Loucy (cell line): Measurements from ENCODE around the gene KDM3A.

Source experiments
- H2AFZ ChIP-seq: fragments of 200-600 bp; sonication (generic); 2 replicates; pipeline ENCODE4 v1.6.0; 2016; ENCODE audit warnings: antibody characterized with exemption, mild to moderate bottlenecking, low read length, moderate library complexity
- H3F3A ChIP-seq: fragments of 200-600 bp; 2 replicates; pipeline ENCODE4 v1.6.0; 2016; ENCODE audit warnings: antibody characterized with exemption, low read depth, mild to moderate bottlenecking
- H3K27me3 ChIP-seq: fragments of 200-600 bp; sonication (generic); 2 replicates; pipeline ENCODE4 v1.6.1; 2014; ENCODE audit warnings: low read length, mild to moderate bottlenecking; ENCODE audit not compliant: insufficient read depth, poor library complexity, severe bottlenecking
- H3K36me3 ChIP-seq: fragments of 200-600 bp; sonication (generic); 2 replicates; pipeline ENCODE4 v1.6.1; 2016; ENCODE audit warnings: low read length; ENCODE audit not compliant: insufficient read depth
- H3K4me1 ChIP-seq: fragments of 200-600 bp; sonication (generic); 2 replicates; pipeline ENCODE4 v1.5.1; 2014; ENCODE audit warnings: low read length, mild to moderate bottlenecking; ENCODE audit not compliant: insufficient read depth, poor library complexity, severe bottlenecking
- H3K4me2 ChIP-seq: fragments of 200-600 bp; sonication (generic); 2 replicates; pipeline ENCODE4 v1.6.0; 2014; ENCODE audit warnings: antibody characterized with exemption, low read length, low read depth, mild to moderate bottlenecking; ENCODE audit not compliant: poor library complexity, severe bottlenecking
- H3K4me3 ChIP-seq: fragments of 200-600 bp; sonication (generic); 2 replicates; pipeline ENCODE4 v1.5.1; 2014; ENCODE audit warnings: low read length, mild to moderate bottlenecking, mixed read lengths; ENCODE audit not compliant: poor library complexity, severe bottlenecking
- H3K79me2 ChIP-seq: fragments of 200-600 bp; sonication (generic); 2 replicates; pipeline ENCODE4 v1.6.1; 2014; ENCODE audit warnings: low read length; ENCODE audit not compliant: insufficient read depth
- H3K9ac ChIP-seq: fragments of 200-600 bp; sonication (generic); 2 replicates; pipeline ENCODE4 v1.6.0; 2014; ENCODE audit warnings: mild to moderate bottlenecking, low read depth, low read length, moderate library complexity; ENCODE audit not compliant: poor library complexity, severe bottlenecking
- H3K9me2 ChIP-seq: fragments of 200-600 bp; sonication (generic); replicated peaks from 2 replicates; pipeline ENCODE4 v1.6.1; 2016; ENCODE audit warnings: low read depth, low read length, mixed read lengths
- H3K9me3 ChIP-seq: fragments of 200-600 bp; sonication (generic); 2 replicates; pipeline ENCODE4 v1.6.1; 2014; ENCODE audit warnings: mild to moderate bottlenecking, antibody characterized with exemption, low read length, low read depth; ENCODE audit not compliant: insufficient read depth
- H4K20me1 ChIP-seq: fragments of 200-600 bp; sonication (generic); 2 replicates; pipeline ENCODE4 v1.6.0; 2014; ENCODE audit warnings: antibody characterized with exemption, low read length, mild to moderate bottlenecking; ENCODE audit not compliant: insufficient read depth, poor library complexity, severe bottlenecking
- CTCF ChIP-seq: fragments of 200-600 bp; sonication (generic); conservative IDR thresholded peaks from 2 replicates; pipeline ENCODE4 v1.5.1; 2014; ENCODE audit warnings: mild to moderate bottlenecking, antibody characterized with exemption, low read length
- EZH2phosphoT487 ChIP-seq: fragments of 200-600 bp; IDR thresholded peaks from 2 replicates; pipeline ENCODE4 v1.6.1; 2018; ENCODE audit warnings: antibody characterized with exemption, mild to moderate bottlenecking, moderate library complexity, borderline replicate concordance

KDM3A gene

GRCh38 chr2:86411396-86411795 is 29.8 kb upstream of the KDM3A start:
- Histone ChIP-seq H3K4me2 (no peak overlapping the region), H3F3A (no peaks in the 10 kb centered on the region), H3K9me3 (no peaks in the 10 kb centered on the region), H3K9me2 (no peaks in the 10 kb centered on the region), H3K9ac (no peak overlapping the region), H3K4me3 (no peak overlapping the region), H3K4me1 (no peaks in the 10 kb centered on the region), H3K79me2 (no peaks in the 10 kb centered on the region), H2AFZ (no peak overlapping the region), H3K27me3 (peaks cover 13% of the 10 kb centered on the region), H3K36me3 (no peaks in the 10 kb centered on the region), H4K20me1 (no peaks in the 10 kb centered on the region)
- no peak for TF ChIP-seq EZH2phosphoT487
- TF ChIP-seq CTCF, result no peak

GRCh38 chr2:86412007-86412406 is 29.2 kb upstream of the KDM3A start:
- H3F3A ChIP-seq, result no peaks in the 10 kb centered on the region
- H3K4me2 ChIP-seq, result no peak overlapping the region
- H3K79me2 ChIP-seq, result no peaks in the 10 kb centered on the region
- H3K9ac ChIP-seq, result no peak overlapping the region
- no peaks in the 10 kb centered on the region for H4K20me1 ChIP-seq
- no peak overlapping the region for H3K4me3 ChIP-seq
- H3K27me3 ChIP-seq, result peaks cover 13% of the 10 kb centered on the region
- H3K9me2 ChIP-seq, result no peaks in the 10 kb centered on the region
- H3K4me1 ChIP-seq, result no peaks in the 10 kb centered on the region
- H2AFZ ChIP-seq, result no peak overlapping the region
- no peak for TF ChIP-seq CTCF
- no peak for TF ChIP-seq EZH2phosphoT487
- no peaks in the 10 kb centered on the region for H3K36me3 ChIP-seq
- H3K9me3 ChIP-seq, result no peaks in the 10 kb centered on the region

- Histone ChIP-seq H3K27me3 (peaks cover 13% of the 10 kb centered on the region), H2AFZ (no peak overlapping the region), H3K9me3 (no peaks in the 10 kb centered on the region), H3K9me2 (no peaks in the 10 kb centered on the region), H3K4me2 (no peak overlapping the region), H3F3A (no peaks in the 10 kb centered on the region), H3K4me1 (no peaks in the 10 kb centered on the region), H3K79me2 (no peaks in the 10 kb centered on the region), H3K9ac (no peak overlapping the region), H4K20me1 (no peaks in the 10 kb centered on the region), H3K4me3 (no peak overlapping the region), H3K36me3 (no peaks in the 10 kb centered on the region)
- TF ChIP-seq CTCF (no peak), EZH2phosphoT487 (no peak)
These were observed 27.7 kb upstream of the KDM3A start for GRCh38 chr2:86413296-86414094.
